Neural cell (in vitro differentiated cells): ENCODE measurements around the gene TSPAN18. TPM values are rescaled to one million over a fixed set of nuclear protein-coding genes. Genes with fewer than 3 reads are reported as not detected.

Experiments
- H2AFZ ChIP-seq: fragments of 200-600, 300-800 bp; sonication (generic), shearing (Covaris generic); 2 replicates; pipeline ENCODE4 v1.6.0; 2014; ENCODE audit warnings: low read depth, mild to moderate bottlenecking, antibody characterized with exemption, low read length, moderate library complexity
- H3F3A ChIP-seq: fragments of 200-600 bp; shearing (Covaris generic); 2 replicates; pipeline ENCODE4 v1.6.1; 2016; ENCODE audit warnings: mild to moderate bottlenecking, moderate library complexity, mixed read lengths, antibody characterized with exemption, low read length; ENCODE audit not compliant: insufficient read depth, poor library complexity, severe bottlenecking
- H3K27ac ChIP-seq: fragments of 200-600, 300-800 bp; sonication (generic), shearing (Covaris generic); 2 replicates; pipeline ENCODE4 v1.5.1; 2014; ENCODE audit warnings: mild to moderate bottlenecking, low read length, moderate library complexity
- H3K27me3 ChIP-seq: fragments of 300-800, 200-600 bp; sonication (generic), shearing (Covaris generic); 2 replicates; pipeline ENCODE4 v1.6.0; 2014; ENCODE audit warnings: mild to moderate bottlenecking, low read depth, low read length, moderate library complexity; ENCODE audit not compliant: insufficient read depth
- H3K36me3 ChIP-seq: fragments of 300-800, 200-600 bp; sonication (generic), shearing (Covaris generic); 2 replicates; pipeline ENCODE4 v1.5.1; 2014; ENCODE audit warnings: mild to moderate bottlenecking, antibody characterized with exemption, low read length, moderate library complexity; ENCODE audit not compliant: insufficient read depth
- H3K4me2 ChIP-seq: fragments of 300-800, 200-600 bp; sonication (generic), shearing (Covaris generic); 2 replicates; pipeline ENCODE4 v1.6.0; 2014; ENCODE audit warnings: mild to moderate bottlenecking, low read length
- H3K4me3 ChIP-seq: fragments of 300-800, 200-600 bp; sonication (generic), shearing (Covaris generic); 2 replicates; pipeline ENCODE4 v1.5.1; 2014; ENCODE audit warnings: mild to moderate bottlenecking, low read length, moderate library complexity
- H3K79me2 ChIP-seq: fragments of 200-600 bp; shearing (Covaris generic); replicated peaks from 2 replicates; pipeline ENCODE4 v1.6.0; 2014; ENCODE audit warnings: mild to moderate bottlenecking, low read length, moderate library complexity; ENCODE audit not compliant: insufficient read depth
- H3K9ac ChIP-seq: fragments of 300-800, 200-600 bp; sonication (generic), shearing (Covaris generic); 2 replicates; pipeline ENCODE4 v1.6.1; 2016; ENCODE audit warnings: mild to moderate bottlenecking, low read length, mixed read lengths
- H3K9me2 ChIP-seq: fragments of 200-600 bp; shearing (Covaris generic); 2 replicates; pipeline ENCODE4 v1.6.1; 2016; ENCODE audit warnings: mild to moderate bottlenecking, low read length, mixed read lengths; ENCODE audit not compliant: insufficient read depth
- H3K9me3 ChIP-seq: fragments of 200-600, 300-800 bp; sonication (generic), shearing (Covaris generic); 2 replicates; pipeline ENCODE4 v1.6.1; 2016; ENCODE audit warnings: mild to moderate bottlenecking, mixed run types, low read length, moderate library complexity, mixed read lengths
- H4K20me1 ChIP-seq: fragments of 200-600 bp; shearing (Covaris generic); 2 replicates; pipeline ENCODE4 v1.6.1; 2016; ENCODE audit warnings: mild to moderate bottlenecking, mixed run types; ENCODE audit not compliant: insufficient read depth
- EP300 ChIP-seq: fragments of 450-650 bp; conservative IDR thresholded peaks from 2 replicates; pipeline ENCODE4 v1.6.1; 2014; ENCODE audit warnings: antibody characterized with exemption, mild to moderate bottlenecking, moderate library complexity; ENCODE audit not compliant: poor library complexity, severe bottlenecking
- EZH2 ChIP-seq: fragments of 200-600, 300-800 bp; shearing (Covaris generic), sonication (generic); IDR thresholded peaks from 2 replicates; pipeline ENCODE4 v1.6.1; 2014; ENCODE audit warnings: antibody characterized with exemption, low read length, borderline replicate concordance, mild to moderate bottlenecking; ENCODE audit not compliant: insufficient read depth, poor library complexity, severe bottlenecking
- MXI1 ChIP-seq: fragments of 450-650 bp; conservative IDR thresholded peaks from 2 replicates; pipeline ENCODE4 v1.6.1; 2014; ENCODE audit warnings: antibody characterized with exemption, mild to moderate bottlenecking; ENCODE audit not compliant: poor library complexity, severe bottlenecking
- POLR2AphosphoS5 ChIP-seq: IDR thresholded peaks from 2 replicates; pipeline ENCODE4 v1.6.1; 2012
- RAD21 ChIP-seq: fragments of 450-650 bp; conservative IDR thresholded peaks from 2 replicates; pipeline ENCODE4 v1.6.1; 2014; ENCODE audit warnings: antibody characterized with exemption, mild to moderate bottlenecking, moderate library complexity
- SMC3 ChIP-seq: fragments of 450-650 bp; conservative IDR thresholded peaks from 2 replicates; pipeline ENCODE4 v1.6.1; 2014; ENCODE audit warnings: antibody characterized with exemption, mild to moderate bottlenecking, moderate library complexity; ENCODE audit not compliant: poor library complexity
- TAF1 ChIP-seq: IDR thresholded peaks from 2 replicates; pipeline ENCODE4 v1.6.1; 2012; ENCODE audit warnings: low read depth
- polyA plus RNA-seq: library from polyadenylated mRNA; depleted of rRNA; stranded (reverse); fragments of >200 nt; gene quantifications from 2 replicates; pipeline ENCODE4 v1.2.3, GENCODE V29; 2014
- TF ChIP-seq, protein P1 (sequence below): fragments of 450-650 bp; IDR thresholded peaks from 2 replicates; pipeline ENCODE4 v1.5.1; 2014; ENCODE audit warnings: antibody characterized with exemption, mild to moderate bottlenecking, moderate library complexity; ENCODE audit not compliant: poor library complexity, severe bottlenecking
- TF ChIP-seq, protein P2 (sequence below): IDR thresholded peaks from 2 replicates; pipeline ENCODE4 v1.6.1; 2012; ENCODE audit warnings: borderline replicate concordance

The TSPAN18 gene
- polyA plus RNA-seq, 1 donor from 2014 or later = 8.4 TPM

DNA sequence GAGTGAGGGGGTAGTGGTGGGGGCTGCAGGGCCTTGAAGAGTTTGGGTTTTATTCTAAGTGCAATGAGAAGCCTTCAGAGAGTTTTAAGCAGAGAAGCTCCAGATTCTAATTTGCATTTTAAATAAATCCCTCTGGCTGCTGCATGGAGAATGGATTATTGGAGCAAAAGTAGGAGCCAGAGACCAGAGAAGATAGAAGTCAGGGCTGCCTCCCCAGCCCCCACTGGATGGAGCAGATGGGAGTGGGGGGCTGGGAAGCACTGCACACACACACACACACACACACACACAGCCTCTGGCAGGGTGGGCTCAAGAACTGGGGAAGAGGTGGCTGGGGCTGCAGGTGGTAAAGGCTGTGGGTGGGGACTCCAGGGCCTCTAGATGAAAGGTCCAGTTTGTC is 75.6 kb downstream of the TSPAN18 start:
- H3K27me3 ChIP-seq = no peaks in the 10 kb centered on the region
- H3K9me3 ChIP-seq = no peaks in the 10 kb centered on the region
- no peak overlapping the region for H2AFZ ChIP-seq
- H3K79me2 ChIP-seq = peaks cover 8% of the 10 kb centered on the region
- H3K36me3 ChIP-seq = no peaks in the 10 kb centered on the region
- H3K4me2 ChIP-seq = no peak overlapping the region
- peaks cover 2% of the 10 kb centered on the region for H3F3A ChIP-seq
- TF ChIP-seq EZH2 (no peak), RAD21 (no peak), MXI1 (no peak), SMC3 (no peak), TAF1 (no peak), EP300 (no peak)
- TF ChIP-seq, protein P1, sequence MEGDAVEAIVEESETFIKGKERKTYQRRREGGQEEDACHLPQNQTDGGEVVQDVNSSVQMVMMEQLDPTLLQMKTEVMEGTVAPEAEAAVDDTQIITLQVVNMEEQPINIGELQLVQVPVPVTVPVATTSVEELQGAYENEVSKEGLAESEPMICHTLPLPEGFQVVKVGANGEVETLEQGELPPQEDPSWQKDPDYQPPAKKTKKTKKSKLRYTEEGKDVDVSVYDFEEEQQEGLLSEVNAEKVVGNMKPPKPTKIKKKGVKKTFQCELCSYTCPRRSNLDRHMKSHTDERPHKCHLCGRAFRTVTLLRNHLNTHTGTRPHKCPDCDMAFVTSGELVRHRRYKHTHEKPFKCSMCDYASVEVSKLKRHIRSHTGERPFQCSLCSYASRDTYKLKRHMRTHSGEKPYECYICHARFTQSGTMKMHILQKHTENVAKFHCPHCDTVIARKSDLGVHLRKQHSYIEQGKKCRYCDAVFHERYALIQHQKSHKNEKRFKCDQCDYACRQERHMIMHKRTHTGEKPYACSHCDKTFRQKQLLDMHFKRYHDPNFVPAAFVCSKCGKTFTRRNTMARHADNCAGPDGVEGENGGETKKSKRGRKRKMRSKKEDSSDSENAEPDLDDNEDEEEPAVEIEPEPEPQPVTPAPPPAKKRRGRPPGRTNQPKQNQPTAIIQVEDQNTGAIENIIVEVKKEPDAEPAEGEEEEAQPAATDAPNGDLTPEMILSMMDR = no peak
- TF ChIP-seq, protein P2, sequence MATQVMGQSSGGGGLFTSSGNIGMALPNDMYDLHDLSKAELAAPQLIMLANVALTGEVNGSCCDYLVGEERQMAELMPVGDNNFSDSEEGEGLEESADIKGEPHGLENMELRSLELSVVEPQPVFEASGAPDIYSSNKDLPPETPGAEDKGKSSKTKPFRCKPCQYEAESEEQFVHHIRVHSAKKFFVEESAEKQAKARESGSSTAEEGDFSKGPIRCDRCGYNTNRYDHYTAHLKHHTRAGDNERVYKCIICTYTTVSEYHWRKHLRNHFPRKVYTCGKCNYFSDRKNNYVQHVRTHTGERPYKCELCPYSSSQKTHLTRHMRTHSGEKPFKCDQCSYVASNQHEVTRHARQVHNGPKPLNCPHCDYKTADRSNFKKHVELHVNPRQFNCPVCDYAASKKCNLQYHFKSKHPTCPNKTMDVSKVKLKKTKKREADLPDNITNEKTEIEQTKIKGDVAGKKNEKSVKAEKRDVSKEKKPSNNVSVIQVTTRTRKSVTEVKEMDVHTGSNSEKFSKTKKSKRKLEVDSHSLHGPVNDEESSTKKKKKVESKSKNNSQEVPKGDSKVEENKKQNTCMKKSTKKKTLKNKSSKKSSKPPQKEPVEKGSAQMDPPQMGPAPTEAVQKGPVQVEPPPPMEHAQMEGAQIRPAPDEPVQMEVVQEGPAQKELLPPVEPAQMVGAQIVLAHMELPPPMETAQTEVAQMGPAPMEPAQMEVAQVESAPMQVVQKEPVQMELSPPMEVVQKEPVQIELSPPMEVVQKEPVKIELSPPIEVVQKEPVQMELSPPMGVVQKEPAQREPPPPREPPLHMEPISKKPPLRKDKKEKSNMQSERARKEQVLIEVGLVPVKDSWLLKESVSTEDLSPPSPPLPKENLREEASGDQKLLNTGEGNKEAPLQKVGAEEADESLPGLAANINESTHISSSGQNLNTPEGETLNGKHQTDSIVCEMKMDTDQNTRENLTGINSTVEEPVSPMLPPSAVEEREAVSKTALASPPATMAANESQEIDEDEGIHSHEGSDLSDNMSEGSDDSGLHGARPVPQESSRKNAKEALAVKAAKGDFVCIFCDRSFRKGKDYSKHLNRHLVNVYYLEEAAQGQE = no peak
- H4K20me1 ChIP-seq = no peaks in the 10 kb centered on the region
- H3K9ac ChIP-seq = no peak overlapping the region
- no peak overlapping the region for H3K27ac ChIP-seq
- H3K4me3 ChIP-seq = no peak overlapping the region
- no peaks in the 10 kb centered on the region for H3K9me2 ChIP-seq

DNA sequence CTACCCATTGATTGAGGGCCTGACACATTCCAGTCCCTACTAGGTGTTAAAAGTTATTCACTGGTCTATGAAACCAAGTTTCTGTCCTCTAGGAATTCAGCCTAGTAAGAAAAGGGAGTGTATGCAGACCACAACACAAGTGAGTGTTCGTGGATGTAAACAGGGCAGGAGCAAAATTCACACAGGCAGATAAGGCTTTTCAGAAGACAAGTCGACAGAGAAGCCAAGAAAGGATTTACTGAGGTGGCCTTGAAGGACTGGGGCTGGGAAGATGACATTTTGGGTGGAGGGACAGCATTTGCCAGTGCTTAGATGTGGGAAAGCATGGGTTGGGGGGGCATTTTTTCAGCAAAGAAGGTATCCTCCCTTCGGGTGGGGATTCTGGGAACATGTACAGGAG is 76.2 kb downstream of the TSPAN18 start:
- Histone ChIP-seq H3K4me2 (no peak overlapping the region), H3K9me2 (no peaks in the 10 kb centered on the region), H2AFZ (no peak overlapping the region), H3K27ac (no peak overlapping the region), H3K36me3 (no peaks in the 10 kb centered on the region), H3F3A (no peaks in the 10 kb centered on the region), H3K4me3 (no peak overlapping the region), H3K27me3 (no peaks in the 10 kb centered on the region), H3K9me3 (no peaks in the 10 kb centered on the region), H3K79me2 (peaks cover 6% of the 10 kb centered on the region), H4K20me1 (no peaks in the 10 kb centered on the region), H3K9ac (no peak overlapping the region)
- TF ChIP-seq RAD21 (no peak), POLR2AphosphoS5 (no peak), EP300 (no peak)
